Measurements from ENCODE around the gene NUDCD3.

NUDCD3 gene

GRCh38 chr7:44440577-44441078 is 49.8 kb downstream of the NUDCD3 start:
- no peaks in the 10 kb centered on the region for H3K4me1 ChIP-seq
- no peaks in the 10 kb centered on the region for H3K27me3 ChIP-seq (ENCODE audit: control insufficient read depth, insufficient read depth, low read length)
- H3K27ac ChIP-seq: no peak overlapping the region
- H2AFZ ChIP-seq: no peak overlapping the region
- peaks cover 62% of the 10 kb centered on the region for H3K79me2 ChIP-seq
- H3K4me3 ChIP-seq (ENCODE audit: low read depth, low read length): no peak overlapping the region
- TF ChIP-seq CTCF (IDR thresholded peaks at IDR 0.05): no peak
- H3K9ac ChIP-seq: no peak overlapping the region
- no peak overlapping the region for H3K4me2 ChIP-seq (ENCODE audit: low read length)
- no peaks in the 10 kb centered on the region for H3K36me3 ChIP-seq (ENCODE audit: control insufficient read depth, insufficient read depth, low read length)
- no peaks in the 10 kb centered on the region for H3K9me3 ChIP-seq (ENCODE audit: control insufficient read depth, low read length)

- Histone ChIP-seq H3K79me2 (peaks cover 60% of the 10 kb centered on the region), H3K27ac (no peak overlapping the region), H3K4me2 (ENCODE audit: low read length) (no peak overlapping the region), H3K9me3 (ENCODE audit: control insufficient read depth, low read length) (no peaks in the 10 kb centered on the region), H3K4me3 (ENCODE audit: low read depth, low read length) (no peak overlapping the region), H2AFZ (no peak overlapping the region), H3K4me1 (no peaks in the 10 kb centered on the region), H3K9ac (no peak overlapping the region), H3K27me3 (ENCODE audit: control insufficient read depth, insufficient read depth, low read length) (no peaks in the 10 kb centered on the region), H3K36me3 (ENCODE audit: control insufficient read depth, insufficient read depth, low read length) (no peaks in the 10 kb centered on the region)
- no peak for TF ChIP-seq CTCF (IDR thresholded peaks at IDR 0.05)
Measured at GRCh38 chr7:44439926-44440325, 50.5 kb downstream of the NUDCD3 start.

GRCh38 chr7:44438816-44439215 is 51.6 kb downstream of the NUDCD3 start:
- Histone ChIP-seq H3K4me3 (ENCODE audit: low read depth, low read length) (no peak overlapping the region), H3K36me3 (ENCODE audit: control insufficient read depth, insufficient read depth, low read length) (no peaks in the 10 kb centered on the region), H3K9me3 (ENCODE audit: control insufficient read depth, low read length) (no peaks in the 10 kb centered on the region), H3K9ac (no peak overlapping the region), H3K27ac (no peak overlapping the region), H3K79me2 (peaks cover 55% of the 10 kb centered on the region), H2AFZ (no peak overlapping the region), H3K27me3 (ENCODE audit: control insufficient read depth, insufficient read depth, low read length) (no peaks in the 10 kb centered on the region), H3K4me2 (ENCODE audit: low read length) (no peak overlapping the region), H3K4me1 (peaks cover 9% of the 10 kb centered on the region)
- no peak for TF ChIP-seq CTCF (IDR thresholded peaks at IDR 0.05)

- Histone ChIP-seq H3K36me3 (ENCODE audit: control insufficient read depth, insufficient read depth, low read length) (no peaks in the 10 kb centered on the region), H2AFZ (no peak overlapping the region), H3K4me1 (peaks cover 24% of the 10 kb centered on the region), H3K27me3 (ENCODE audit: control insufficient read depth, insufficient read depth, low read length) (no peaks in the 10 kb centered on the region), H3K9ac (no peak overlapping the region), H3K79me2 (peaks cover 48% of the 10 kb centered on the region), H3K4me3 (ENCODE audit: low read depth, low read length) (no peak overlapping the region), H3K9me3 (ENCODE audit: control insufficient read depth, low read length) (no peaks in the 10 kb centered on the region), H3K4me2 (ENCODE audit: low read length) (no peak overlapping the region), H3K27ac (peak overlapping the region; percentile 38)
- no peak for TF ChIP-seq CTCF (IDR thresholded peaks at IDR 0.05)
Measured at GRCh38 chr7:44434201-44434600, 56.3 kb downstream of the NUDCD3 start.

GRCh38 chr7:44433255-44434022 is 57.0 kb downstream of the NUDCD3 start:
- no peak overlapping the region for H3K9ac ChIP-seq
- no peaks in the 10 kb centered on the region for H3K9me3 ChIP-seq (ENCODE audit: control insufficient read depth, low read length)
- TF ChIP-seq CTCF (IDR thresholded peaks at IDR 0.05): no peak
- H3K4me3 ChIP-seq (ENCODE audit: low read depth, low read length): no peak overlapping the region
- no peak overlapping the region for H2AFZ ChIP-seq
- H3K27ac ChIP-seq: peak overlapping the region; percentile 38
- no peaks in the 10 kb centered on the region for H3K36me3 ChIP-seq (ENCODE audit: control insufficient read depth, insufficient read depth, low read length)
- no peak overlapping the region for H3K4me2 ChIP-seq (ENCODE audit: low read length)
- H3K27me3 ChIP-seq (ENCODE audit: control insufficient read depth, insufficient read depth, low read length): no peaks in the 10 kb centered on the region
- peaks cover 24% of the 10 kb centered on the region for H3K4me1 ChIP-seq
- H3K79me2 ChIP-seq: peaks cover 46% of the 10 kb centered on the region

Measured in parathyroid adenoma (tissue), 2 donors.